H9 (cell line): ENCODE measurements around the gene ROBO2. TPM values are rescaled to one million over a fixed set of nuclear protein-coding genes. Genes with fewer than 3 reads are reported as not detected.

Experiments used
- DNase-seq: peaks from one replicate; pipeline ENCODE4 v3.0.0-alpha.2; 2017
- H2AFZ ChIP-seq: one replicate; pipeline ENCODE4 v1.6.1; 2013; ENCODE audit warnings: mild to moderate bottlenecking, low read length, control low read depth, moderate library complexity
- H2AK5ac ChIP-seq: 2 replicates; pipeline ENCODE4 v1.6.1; 2013; ENCODE audit warnings: low read length, control low read depth, mixed read lengths; ENCODE audit not compliant: insufficient read length
- H2BK120ac ChIP-seq: one replicate; pipeline ENCODE4 v1.6.1; 2013; ENCODE audit warnings: low read depth, mild to moderate bottlenecking, low read length, control low read depth, inconsistent platforms; ENCODE audit not compliant: poor library complexity, severe bottlenecking
- H2BK12ac ChIP-seq: 2 replicates; pipeline ENCODE4 v1.6.1; 2013; ENCODE audit warnings: low read length, control low read depth, mixed read lengths, low read depth; ENCODE audit not compliant: insufficient read length
- H2BK15ac ChIP-seq: 2 replicates; pipeline ENCODE4 v1.6.1; 2013; ENCODE audit warnings: low read depth, low read length, control low read depth
- H2BK20ac ChIP-seq: one replicate; pipeline ENCODE4 v1.6.1; 2013; ENCODE audit warnings: low read depth, mild to moderate bottlenecking, low read length, control low read depth, inconsistent platforms; ENCODE audit not compliant: poor library complexity, severe bottlenecking
- H2BK5ac ChIP-seq: 2 replicates; pipeline ENCODE4 v1.6.1; 2013; ENCODE audit warnings: low read length, control low read depth, mixed read lengths; ENCODE audit not compliant: insufficient read length
- H3K14ac ChIP-seq: 2 replicates; pipeline ENCODE4 v1.6.1; 2013; ENCODE audit warnings: low read length, control low read depth; ENCODE audit not compliant: insufficient read depth
- H3K18ac ChIP-seq: 2 replicates; pipeline ENCODE4 v1.6.1; 2013; ENCODE audit warnings: low read depth, mild to moderate bottlenecking, mixed read lengths, low read length, control low read depth; ENCODE audit not compliant: insufficient read length
- H3K23ac ChIP-seq: 2 replicates; pipeline ENCODE4 v1.6.1; 2013; ENCODE audit warnings: low read length, control low read depth, mixed read lengths, low read depth; ENCODE audit not compliant: insufficient read length
- H3K23me2 ChIP-seq: 2 replicates; pipeline ENCODE4 v1.6.1; 2013; ENCODE audit warnings: low read depth, mild to moderate bottlenecking, mixed read lengths, low read length, control low read depth; ENCODE audit not compliant: insufficient read length, poor library complexity, severe bottlenecking
- H3K27ac ChIP-seq: 2 replicates; pipeline ENCODE4 v1.5.1; 2013; ENCODE audit warnings: low read length, control low read depth, mixed read lengths, low read depth; ENCODE audit not compliant: insufficient read length
- H3K27me3 ChIP-seq: 2 replicates; pipeline ENCODE4 v1.6.1; 2013; ENCODE audit warnings: low read length, control low read depth, inconsistent platforms; ENCODE audit not compliant: insufficient read depth
- H3K4ac ChIP-seq: 2 replicates; pipeline ENCODE4 v1.6.1; 2013; ENCODE audit warnings: low read depth, mild to moderate bottlenecking, control low read depth, inconsistent platforms, low read length, moderate library complexity
- H3K4me1 ChIP-seq: 2 replicates; pipeline ENCODE4 v1.6.1; 2013; ENCODE audit warnings: low read length, control low read depth, inconsistent platforms; ENCODE audit not compliant: insufficient read depth
- H3K4me2 ChIP-seq: 2 replicates; pipeline ENCODE4 v1.6.1; 2013; ENCODE audit warnings: low read length, control low read depth, mixed read lengths; ENCODE audit not compliant: insufficient read length, insufficient read depth
- H3K56ac ChIP-seq: 2 replicates; pipeline ENCODE4 v1.6.1; 2013; ENCODE audit warnings: low read depth, mild to moderate bottlenecking, mixed read lengths, low read length, control low read depth; ENCODE audit not compliant: insufficient read length
- H3K79me1 ChIP-seq: 2 replicates; pipeline ENCODE4 v1.6.1; 2013; ENCODE audit warnings: low read depth, mild to moderate bottlenecking, moderate library complexity, low read length, control low read depth, inconsistent platforms; ENCODE audit not compliant: insufficient read depth, poor library complexity, severe bottlenecking
- H3K79me2 ChIP-seq: 2 replicates; pipeline ENCODE4 v1.6.1; 2013; ENCODE audit warnings: low read length, control low read depth, inconsistent platforms; ENCODE audit not compliant: insufficient read depth
- H3K9ac ChIP-seq: 2 replicates; pipeline ENCODE4 v1.6.1; 2013; ENCODE audit warnings: low read length, control low read depth, mixed read lengths; ENCODE audit not compliant: insufficient read length; ENCODE audit errors: extremely low read depth
- H3K9me3 ChIP-seq: one replicate; pipeline ENCODE4 v1.6.1; 2013; ENCODE audit warnings: low read depth, low read length, inconsistent platforms; ENCODE audit not compliant: control insufficient read depth
- H3T11ph ChIP-seq: one replicate; pipeline ENCODE4 v1.6.1; 2013; ENCODE audit warnings: mild to moderate bottlenecking, low read length, control low read depth, inconsistent platforms
- H4K20me1 ChIP-seq: one replicate; pipeline ENCODE4 v1.6.1; 2013; ENCODE audit not compliant: control insufficient read depth, insufficient read length, insufficient read depth
- H4K5ac ChIP-seq: 2 replicates; pipeline ENCODE4 v1.6.1; 2013; ENCODE audit warnings: low read depth, mild to moderate bottlenecking, mixed read lengths, low read length, control low read depth; ENCODE audit not compliant: insufficient read length
- H4K8ac ChIP-seq: replicated peaks from 2 replicates; pipeline ENCODE4 v1.6.1; 2013; ENCODE audit warnings: low read length, control low read depth, mixed read lengths, low read depth; ENCODE audit not compliant: insufficient read length
- H4K91ac ChIP-seq: 2 replicates; pipeline ENCODE4 v1.6.1; 2013; ENCODE audit warnings: low read depth, mild to moderate bottlenecking, moderate library complexity, mixed read lengths, low read length, control low read depth; ENCODE audit not compliant: insufficient read length
- H3K27ac Mint-ChIP-seq, 3 experiments: 2 replicates in 2 of 3; 3 replicates in 1 of 3; pipeline ENCODE4 v1.8.0; 2020 to 2021; ENCODE audit warnings: mixed read lengths in 3 of 3, mild to moderate bottlenecking in 1 of 3, moderate library complexity in 1 of 3
- H3K27me3 Mint-ChIP-seq: 2 replicates; pipeline ENCODE4 v1.8.0; 2021; ENCODE audit warnings: low read depth, mild to moderate bottlenecking, moderate library complexity, mixed read lengths
- H3K36me3 Mint-ChIP-seq, 3 experiments: 2 replicates in 2 of 3; 3 replicates in 1 of 3; pipeline ENCODE4 v1.8.0; 2020 to 2021; ENCODE audit warnings: low read depth in 3 of 3, mixed read lengths in 3 of 3; ENCODE audit not compliant: insufficient read depth in 1 of 3
- H3K4me1 Mint-ChIP-seq, 2 experiments: 2 replicates each; pipeline ENCODE4 v1.8.0; 2020; ENCODE audit warnings: mixed read lengths in 2 of 2
- H3K4me3 Mint-ChIP-seq, 2 experiments: 2 replicates in 1 of 2; 3 replicates in 1 of 2; pipeline ENCODE4 v1.8.0; 2020 to 2021; ENCODE audit warnings: mild to moderate bottlenecking in 2 of 2, mixed read lengths in 2 of 2, moderate library complexity in 1 of 2
- H3K9me3 Mint-ChIP-seq, 2 experiments: 2 replicates in 1 of 2; 3 replicates in 1 of 2; pipeline ENCODE4 v1.8.0; 2020; ENCODE audit warnings: mild to moderate bottlenecking in 2 of 2, mixed read lengths in 2 of 2, moderate library complexity in 1 of 2
- WGBS: extraction: QIAGEN DNeasy Blood & Tissue Kit; methylation state at CpG from one replicate; pipeline ENCODE4 v1.1.7; 2013; ENCODE audit warnings: missing lambda C conversion rate, low lambda C conversion rate, mixed read lengths; ENCODE audit not compliant: insufficient read length; ENCODE audit errors: extremely low coverage; 5-methylcytosine and 5-hydroxymethylcytosine counted together
- total RNA-seq: library from RNA; stranded (reverse); gene quantifications from 2 replicates; pipeline ENCODE4 v1.2.1, GENCODE V29; 2021
- TF ChIP-seq, protein P1 (sequence below): fragments of 200-600 bp; sonication (generic); conservative IDR thresholded peaks from 3 replicates; pipeline ENCODE4 v1.8.0; 2021; ENCODE audit warnings: antibody characterized with exemption, mild to moderate bottlenecking

Gene ROBO2
- total RNA-seq, 1 experiment from 2014 or later, result 2.3 TPM

DNA sequence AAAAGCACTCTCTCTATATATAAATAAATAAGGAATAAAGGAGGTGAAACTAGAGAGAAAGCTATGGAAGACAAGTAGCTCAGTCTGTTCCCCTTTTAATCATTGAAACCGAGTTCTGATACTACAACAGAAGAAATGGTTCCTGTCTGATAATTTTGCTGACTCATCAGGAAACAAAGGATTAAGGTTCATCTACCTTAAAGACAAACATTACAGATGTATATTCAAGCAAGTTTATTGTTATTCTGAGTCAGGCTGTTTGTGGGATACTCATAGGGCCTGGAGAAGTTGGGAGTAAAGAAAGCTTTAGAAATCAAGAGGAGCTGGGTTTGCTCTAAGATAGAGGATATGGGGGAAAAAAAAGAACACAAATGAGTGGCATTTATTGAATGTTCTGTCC is 566.0 kb downstream of the ROBO2 start:
- H4K91ac ChIP-seq, result no peak overlapping the region
- H2BK20ac ChIP-seq, result no peak overlapping the region
- no peak overlapping the region for H2BK15ac ChIP-seq
- H3K23ac ChIP-seq, result no peak overlapping the region
- H3K9ac ChIP-seq, result no peak overlapping the region
- no peak for DNase-seq
- H4K20me1 ChIP-seq, result no peaks in the 10 kb centered on the region
- no peak overlapping the region for H2BK120ac ChIP-seq
- H2BK12ac ChIP-seq, result no peak overlapping the region
- H4K5ac ChIP-seq, result no peak overlapping the region
- Mint-ChIP-seq H3K4me1 (peaks cover 8 to 10% of the 10 kb centered on the region in 2 experiments), H3K4me3 (no peak overlapping the region), H3K9me3 (no peaks in the 10 kb centered on the region), H3K27ac (no peak overlapping the region; a peak in 1 of 7 replicates), H3K27me3 (no peaks in the 10 kb centered on the region), H3K36me3 (peaks cover 0 to 3% (median 0%) of the 10 kb centered on the region in 3 experiments; a peak in 2 of 7 replicates)
- no peaks in the 10 kb centered on the region for H3K27me3 ChIP-seq
- no peak overlapping the region for H2AK5ac ChIP-seq
- H3K27ac ChIP-seq, result no peak overlapping the region
- no peak overlapping the region for H3T11ph ChIP-seq
- H4K8ac ChIP-seq, result no peak overlapping the region
- H3K4me2 ChIP-seq, result no peak overlapping the region
- no peak overlapping the region for H3K18ac ChIP-seq
- no peaks in the 10 kb centered on the region for H3K9me3 ChIP-seq
- H3K79me1 ChIP-seq, result no peaks in the 10 kb centered on the region
- WGBS, result no CpG with 5 or more reads among the region's 1 CpG
- no peak overlapping the region for H2AFZ ChIP-seq
- H3K56ac ChIP-seq, result no peak overlapping the region
- no peaks in the 10 kb centered on the region for H3K4me1 ChIP-seq
- no peak overlapping the region for H3K4ac ChIP-seq
- TF ChIP-seq, protein P1, sequence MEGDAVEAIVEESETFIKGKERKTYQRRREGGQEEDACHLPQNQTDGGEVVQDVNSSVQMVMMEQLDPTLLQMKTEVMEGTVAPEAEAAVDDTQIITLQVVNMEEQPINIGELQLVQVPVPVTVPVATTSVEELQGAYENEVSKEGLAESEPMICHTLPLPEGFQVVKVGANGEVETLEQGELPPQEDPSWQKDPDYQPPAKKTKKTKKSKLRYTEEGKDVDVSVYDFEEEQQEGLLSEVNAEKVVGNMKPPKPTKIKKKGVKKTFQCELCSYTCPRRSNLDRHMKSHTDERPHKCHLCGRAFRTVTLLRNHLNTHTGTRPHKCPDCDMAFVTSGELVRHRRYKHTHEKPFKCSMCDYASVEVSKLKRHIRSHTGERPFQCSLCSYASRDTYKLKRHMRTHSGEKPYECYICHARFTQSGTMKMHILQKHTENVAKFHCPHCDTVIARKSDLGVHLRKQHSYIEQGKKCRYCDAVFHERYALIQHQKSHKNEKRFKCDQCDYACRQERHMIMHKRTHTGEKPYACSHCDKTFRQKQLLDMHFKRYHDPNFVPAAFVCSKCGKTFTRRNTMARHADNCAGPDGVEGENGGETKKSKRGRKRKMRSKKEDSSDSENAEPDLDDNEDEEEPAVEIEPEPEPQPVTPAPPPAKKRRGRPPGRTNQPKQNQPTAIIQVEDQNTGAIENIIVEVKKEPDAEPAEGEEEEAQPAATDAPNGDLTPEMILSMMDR, result no peak
- no peaks in the 10 kb centered on the region for H3K79me2 ChIP-seq
- H2BK5ac ChIP-seq, result no peak overlapping the region
- no peaks in the 10 kb centered on the region for H3K23me2 ChIP-seq
- no peak overlapping the region for H3K14ac ChIP-seq
